IPS DF 4.7 (cell line): Measurements from ENCODE around the gene PLEKHH1.
"Not testable (repeated sequence)": the region's sequence is repeated elsewhere in the genome, so short reads cannot be mapped to it uniquely, and the experiment has no call there.

Source experiments
- DNase-seq: peaks from one replicate; pipeline ENCODE4 v3.0.0-alpha.2; 2013; ENCODE audit warnings: low spot score; ENCODE audit errors: extremely low read depth

Gene PLEKHH1

DNA sequence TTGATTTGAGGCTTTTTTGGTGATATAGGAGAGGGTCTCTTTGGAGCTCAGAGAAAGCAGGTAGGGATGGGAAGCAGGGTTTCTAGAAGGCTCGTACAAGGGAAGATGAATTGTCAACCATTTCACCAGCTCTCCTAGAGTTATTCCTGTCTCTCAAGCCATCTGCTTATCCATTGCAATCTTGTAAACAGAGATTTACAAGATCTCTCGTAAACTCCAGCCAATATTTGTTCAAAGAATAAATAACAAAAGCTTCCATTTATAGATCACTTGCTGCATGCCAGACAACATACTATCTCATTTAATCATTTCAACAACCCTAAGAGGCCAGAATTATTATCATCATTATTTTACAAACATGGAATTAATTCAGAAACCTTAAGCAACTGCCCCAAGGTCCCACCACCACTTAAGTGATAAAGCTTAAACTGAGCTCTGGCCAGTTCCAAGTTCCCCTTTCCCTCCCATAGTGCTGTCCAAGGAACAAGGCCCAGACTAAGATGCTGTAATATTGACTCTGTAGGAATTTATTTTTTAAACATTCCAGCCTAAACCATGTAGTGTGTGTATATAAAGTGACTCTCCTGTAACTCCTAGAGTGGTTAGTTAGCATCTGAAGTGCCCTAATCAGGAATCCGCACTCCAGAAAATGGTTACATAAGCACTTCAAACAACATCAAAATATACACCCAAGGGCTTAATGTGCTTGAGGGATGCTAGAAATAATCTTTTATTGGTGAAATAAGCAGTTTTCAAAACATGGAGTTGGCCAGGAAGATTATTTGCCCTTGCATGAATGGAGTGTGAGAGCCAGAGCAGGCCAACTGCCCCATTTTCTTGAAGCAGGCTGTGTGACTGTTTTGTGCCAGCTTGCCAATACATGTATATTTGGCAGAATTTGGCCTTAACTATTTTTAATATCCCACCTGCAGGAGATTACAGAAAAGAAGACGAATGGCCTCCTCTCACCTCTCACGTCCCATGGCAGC, 2.8 kb upstream of the PLEKHH1 start:
- DNase-seq, result no peak

GRCh38 chr14:67532606-67532997, 488 bp upstream of the PLEKHH1 start:
- DNase-seq, result no peak

DNA sequence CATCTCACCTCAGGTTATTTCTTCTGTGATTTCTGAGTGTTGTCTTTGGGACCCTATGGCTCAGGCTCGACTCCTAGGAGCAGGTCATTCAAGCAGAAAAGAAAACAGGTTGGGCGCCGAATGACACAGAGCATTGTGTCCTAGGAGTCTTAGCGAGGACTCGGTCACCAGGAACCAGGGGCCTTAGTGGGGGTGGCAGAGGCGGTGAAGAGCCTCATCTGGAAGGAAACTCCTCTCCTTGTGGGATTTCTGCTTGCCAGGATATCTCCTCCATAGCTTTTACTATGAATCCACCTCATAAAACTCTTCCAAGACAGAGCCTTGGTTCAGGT, 630 bp downstream of the PLEKHH1 start:
- no peak for DNase-seq

DNA sequence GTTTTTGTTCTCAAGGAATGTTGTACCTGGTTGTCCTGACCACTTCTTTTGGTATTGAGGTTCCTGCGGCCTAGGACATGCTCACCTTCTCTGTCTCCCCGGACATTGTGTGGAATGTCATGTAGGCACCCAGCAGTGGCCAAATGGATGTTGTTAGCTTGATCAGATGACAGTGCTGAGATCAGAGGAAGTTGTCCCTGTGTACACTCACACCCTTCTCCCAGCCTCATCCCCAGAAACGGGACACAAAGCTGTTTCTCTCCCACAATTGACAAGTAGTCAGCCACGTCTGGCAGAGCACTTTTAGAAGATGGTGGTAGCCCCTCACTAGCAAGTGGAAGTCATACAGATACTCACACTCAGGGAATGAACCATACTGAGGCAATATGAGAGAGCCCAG, 3.0 kb downstream of the PLEKHH1 start:
- no peak for DNase-seq

DNA sequence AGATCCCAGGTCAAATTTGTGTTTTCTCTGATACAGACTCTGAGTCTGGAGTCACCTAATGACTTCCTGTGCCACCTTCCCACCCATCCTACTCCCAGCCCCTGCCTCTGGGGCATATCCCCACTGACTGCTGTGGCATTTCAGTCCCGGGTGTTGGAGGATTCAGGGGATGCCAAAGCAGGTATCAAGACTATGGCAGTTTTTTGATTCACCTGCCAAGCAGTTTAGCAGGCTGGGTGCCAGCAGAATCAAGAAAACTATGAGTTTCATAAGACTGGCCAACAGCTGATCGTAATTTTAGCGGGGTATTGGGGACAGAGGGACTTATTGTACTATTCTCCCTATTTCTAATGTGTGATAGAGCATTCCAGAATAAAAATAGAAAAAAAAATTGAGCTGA, 4.6 kb downstream of the PLEKHH1 start:
- no peak for DNase-seq

DNA sequence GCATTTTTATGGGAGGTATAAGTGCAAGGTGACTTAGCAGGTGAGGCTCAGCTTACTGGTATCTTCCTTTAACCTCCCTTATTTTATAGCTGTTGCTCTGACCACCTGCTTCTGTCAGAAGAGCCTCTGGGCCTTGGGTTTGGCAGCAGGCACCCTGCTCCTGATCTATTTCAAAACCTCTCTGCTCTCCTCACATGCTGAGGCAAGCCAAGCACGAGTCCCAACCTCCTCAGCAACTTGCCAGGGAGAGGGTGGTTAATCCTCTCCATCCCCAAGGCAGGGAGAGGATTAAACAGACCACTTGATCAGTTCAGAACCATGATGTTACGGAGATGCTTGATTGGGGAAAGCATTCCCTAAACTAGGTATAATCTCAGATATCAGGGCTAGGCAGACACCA, 5.4 kb downstream of the PLEKHH1 start:
- no peak for DNase-seq

- DNase-seq, result no peak
Measured at GRCh38 chr14:67539116-67539515, 6.0 kb downstream of the PLEKHH1 start.

GRCh38 chr14:67541448-67542387, 8.6 kb downstream of the PLEKHH1 start:
- no peak for DNase-seq

DNA sequence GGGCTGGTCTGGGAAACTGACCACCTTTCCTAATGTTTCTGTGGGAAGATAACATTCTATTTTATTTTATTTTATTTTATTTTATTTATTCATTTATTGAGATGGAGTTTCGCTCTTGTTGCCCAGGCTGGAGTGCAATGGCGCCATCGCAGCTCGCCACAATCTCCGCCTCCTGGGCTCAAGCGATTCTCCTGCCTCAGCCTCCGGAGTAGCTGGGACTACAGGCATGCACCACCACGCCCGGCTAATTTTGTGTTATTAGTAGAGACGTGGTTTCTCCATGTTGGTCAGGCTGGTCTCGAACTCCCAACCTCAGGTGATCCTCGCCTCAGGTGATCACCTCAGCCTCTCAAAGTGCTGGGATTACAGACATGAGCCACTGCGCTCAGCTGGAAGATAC, 9.5 kb downstream of the PLEKHH1 start:
- DNase-seq, result not testable (repeated sequence)

- no peak for DNase-seq
Measured at GRCh38 chr14:67544590-67544989, 11.5 kb downstream of the PLEKHH1 start.

- no peak for DNase-seq
Measured at GRCh38 chr14:67547224-67547780, 14.2 kb downstream of the PLEKHH1 start.

DNA sequence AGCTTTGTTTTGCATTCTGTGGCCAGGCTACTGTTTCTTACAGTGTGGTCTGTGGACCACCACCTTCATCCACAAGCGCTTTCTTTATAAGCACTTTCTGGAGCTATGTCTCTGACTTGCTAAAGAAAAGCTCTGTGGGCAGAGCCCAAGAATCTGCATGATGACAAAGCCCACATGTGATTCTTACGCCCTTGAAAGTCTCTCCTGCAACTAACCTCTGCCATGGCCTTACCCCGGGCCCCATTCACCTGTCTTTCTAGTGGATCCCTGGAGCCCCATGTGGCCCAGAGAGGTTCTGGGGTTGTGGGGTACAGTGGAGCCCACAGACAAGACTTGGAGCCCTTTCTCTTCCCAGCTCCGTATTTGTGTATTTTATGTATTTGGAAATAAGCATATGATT, 16.6 kb downstream of the PLEKHH1 start:
- no peak for DNase-seq

- DNase-seq, result no peak
Measured at GRCh38 chr14:67551123-67551522, 18.0 kb downstream of the PLEKHH1 start.

GRCh38 chr14:67551940-67552339, 18.9 kb downstream of the PLEKHH1 start:
- no peak for DNase-seq

- no peak for DNase-seq
Measured at GRCh38 chr14:67553547-67553946, 20.5 kb downstream of the PLEKHH1 start.

- DNase-seq, result no peak
Measured at GRCh38 chr14:67554341-67554740, 21.3 kb downstream of the PLEKHH1 start.

- no peak for DNase-seq
Measured at GRCh38 chr14:67555518-67556090, 22.5 kb downstream of the PLEKHH1 start.

DNA sequence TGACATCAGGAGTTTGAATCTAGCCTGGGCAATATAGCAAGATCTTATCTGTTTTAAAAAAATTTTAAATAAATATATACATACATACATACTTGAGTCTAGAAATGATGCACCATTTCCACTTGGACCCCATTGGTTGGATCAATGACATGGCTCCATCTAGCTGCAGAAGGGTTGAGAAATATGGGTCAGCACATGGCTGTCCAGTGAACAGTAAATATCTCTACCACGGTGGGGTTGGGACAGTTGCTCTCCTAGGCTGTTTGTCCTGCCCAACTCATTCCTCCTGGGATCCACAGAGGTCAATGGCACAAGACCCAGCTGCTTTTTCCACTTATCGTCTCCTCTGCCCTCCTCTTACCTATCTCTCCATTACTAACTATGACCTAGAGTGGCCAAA, 23.6 kb downstream of the PLEKHH1 start:
- DNase-seq, result no peak

- DNase-seq, result no peak
Measured at GRCh38 chr14:67557118-67557517, 24.0 kb downstream of the PLEKHH1 start.

DNA sequence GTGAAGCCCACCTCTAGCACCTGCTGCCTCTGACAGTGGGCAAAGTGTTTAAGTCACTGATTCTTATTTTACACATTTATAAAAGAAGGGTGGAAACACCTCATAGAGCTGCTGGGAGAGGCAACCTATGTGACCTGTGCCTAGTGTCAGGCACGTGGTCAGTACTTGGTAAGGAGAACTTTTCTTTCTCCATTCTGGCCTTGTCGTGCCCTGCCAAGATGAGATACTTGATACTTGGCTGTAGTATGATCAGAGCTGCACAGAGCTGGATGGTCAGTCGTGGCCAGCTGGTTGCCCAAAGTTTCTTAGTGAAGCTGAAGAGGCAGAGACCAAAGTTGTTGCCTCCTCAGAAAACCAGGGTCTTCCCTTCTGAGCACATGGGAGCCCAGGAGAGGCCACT, 24.6 kb downstream of the PLEKHH1 start:
- no peak for DNase-seq

DNA sequence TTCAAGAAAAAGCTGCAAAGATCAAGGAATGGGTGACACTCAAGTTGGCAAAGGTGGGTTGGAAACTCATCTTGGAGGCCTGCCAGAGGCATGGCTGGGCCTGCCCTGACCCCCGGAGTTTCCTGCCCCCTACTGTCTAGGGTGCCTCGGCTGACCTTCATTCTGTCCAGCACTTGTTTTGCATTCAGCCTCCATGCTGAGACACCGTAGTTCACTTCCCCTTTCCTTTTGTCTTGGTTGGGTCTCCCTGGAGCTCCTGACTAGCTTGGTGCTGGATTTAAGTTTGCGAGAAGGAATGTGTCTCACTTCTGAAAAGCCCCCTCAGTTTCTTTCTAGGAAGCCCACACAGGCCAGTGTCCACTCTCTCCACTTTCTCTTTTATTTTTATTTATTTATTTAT, 26.5 kb downstream of the PLEKHH1 start:
- DNase-seq, result no peak
